T-cell (primary cell): ENCODE measurements around the gene PTPRC. TPM values are rescaled to one million over a fixed set of nuclear protein-coding genes. Genes with fewer than 3 reads are reported as not detected.
A peak's percentile ranks its signal among the peaks of the same experiment; 100 is the strongest.

Source experiments
- ATAC-seq, 4 experiments: fragments of 200-7000 bp in 3 of 4; fragments of 150-1000 bp in 1 of 4; cut with Tn5 transposase; replicated peaks in 1 of 4; 1 replicate in 3 of 4; 2 replicates in 1 of 4; pipeline ENCODE4 v1.10.0; 2021; ENCODE audit warnings: moderate library complexity in 3 of 4, mild to moderate bottlenecking in 2 of 4, moderate number of reproducible peaks in 1 of 4
- CTCF ChIA-PET, 2 donors: fragments of 300-600 bp; sonication (Branson Sonifier 250); formaldehyde crosslinking; loops; one replicate each; lab custom pipeline; 2022; ENCODE audit warnings: antibody characterized with exemption in 2 of 2; lab: Charles Lee
- POLR2A ChIA-PET, 2 donors: fragments of 300-600 bp; sonication (Branson Sonifier 250); formaldehyde crosslinking; loops; one replicate each; lab custom pipeline; 2022; ENCODE audit warnings: antibody characterized with exemption in 2 of 2; lab: Charles Lee
- DNase-seq, 35 experiments: peaks; one replicate each; pipeline versions ENCODE4 v3.0.0 to v3.0.0-alpha.2; 2013 to 2023
- H3K27ac ChIP-seq: one replicate; pipeline ENCODE4 v1.5.1; 2013; ENCODE audit warnings: low read length
- H3K27me3 ChIP-seq, 2 experiments: replicated peaks in 1 of 2; 1 replicate in 1 of 2; 2 replicates in 1 of 2; pipeline versions ENCODE4 v1.6.1 to v1.7.0; 2013; ENCODE audit warnings: low read length in 1 of 2, mixed read lengths in 1 of 2; ENCODE audit not compliant: control insufficient read depth in 2 of 2, insufficient read depth in 2 of 2; ENCODE audit errors: extremely low read depth in 1 of 2
- H3K36me3 ChIP-seq, 2 donors: 1 replicate in 1 of 2; 2 replicates in 1 of 2; pipeline versions ENCODE4 v1.6.1 to v1.7.0; 2013; ENCODE audit warnings: low read length in 1 of 2; ENCODE audit not compliant: control insufficient read depth in 2 of 2, insufficient read depth in 1 of 2; ENCODE audit errors: extremely low read depth in 1 of 2
- H3K4me1 ChIP-seq, 2 experiments: 1 replicate in 1 of 2; 2 replicates in 1 of 2; pipeline versions ENCODE4 v1.6.1 to v1.7.0; 2013; ENCODE audit warnings: low read length in 2 of 2, mixed read lengths in 1 of 2; ENCODE audit not compliant: insufficient read depth in 2 of 2, control insufficient read depth in 1 of 2; ENCODE audit errors: extremely low read depth in 1 of 2
- H3K4me3 ChIP-seq, 2 donors: 1 replicate in 1 of 2; 2 replicates in 1 of 2; pipeline versions ENCODE4 v1.5.1 to v1.7.0; 2013; ENCODE audit warnings: mild to moderate bottlenecking in 2 of 2, low read length in 1 of 2, moderate library complexity in 1 of 2; ENCODE audit not compliant: control insufficient read depth in 1 of 2; ENCODE audit errors: extremely low read depth in 1 of 2
- H3K9me3 ChIP-seq: 2 replicates; pipeline ENCODE4 v1.7.0; 2013
- H3K27ac Mint-ChIP-seq, 2 donors: one replicate each; pipeline ENCODE4 v1.8.0; 2020 to 2021; ENCODE audit warnings: mild to moderate bottlenecking in 2 of 2, mixed read lengths in 2 of 2
- H3K27me3 Mint-ChIP-seq, 2 donors: one replicate each; pipeline ENCODE4 v1.8.0; 2021 to 2022; ENCODE audit warnings: mixed read lengths in 2 of 2
- H3K36me3 Mint-ChIP-seq: one replicate; pipeline ENCODE4 v1.8.0; 2021; ENCODE audit warnings: mixed read lengths
- H3K4me1 Mint-ChIP-seq, 3 donors: one replicate each; pipeline ENCODE4 v1.8.0; 2020 to 2022; ENCODE audit warnings: mixed read lengths in 3 of 3, mild to moderate bottlenecking in 1 of 3
- H3K4me3 Mint-ChIP-seq, 3 donors: one replicate each; pipeline ENCODE4 v1.8.0; 2020 to 2022; ENCODE audit warnings: mild to moderate bottlenecking in 3 of 3, mixed read lengths in 3 of 3, moderate library complexity in 3 of 3
- H3K9me3 Mint-ChIP-seq, 3 donors: one replicate each; pipeline ENCODE4 v1.8.0; 2020 to 2022; ENCODE audit warnings: mixed read lengths in 3 of 3
- WGBS: methylation state at CpG from one replicate; pipeline ENCODE4 v1.1.5; 2013; ENCODE audit warnings: missing lambda C conversion rate; ENCODE audit not compliant: insufficient coverage; 5-methylcytosine and 5-hydroxymethylcytosine counted together
- total RNA-seq, 35 experiments: library from RNA in 6 of 35; stranded (reverse) in 6 of 35; fragments of 120-200 nt in 1 of 35; gene quantifications; one replicate each; pipeline versions ENCODE4 v1.2.1 to v1.2.4 and lab custom pipeline; 2013 to 2026

PTPRC gene
- total RNA-seq, 5 donors from 2014 or later (not counting 1 experiment from before 2014, with no cell fraction given), result 674 to 984 (median 781) TPM

- Histone ChIP-seq H3K4me1 (peaks cover 0 to 2% of the 10 kb centered on the region in 2 experiments), H3K27ac (no peak overlapping the region), H3K4me3 (no peak overlapping the region), H3K9me3 (no peaks in the 10 kb centered on the region), H3K36me3 (peaks cover 11 to 90% of the 10 kb centered on the region in 2 donors), H3K27me3 (no peaks in the 10 kb centered on the region)
- no peaks in the 10 kb centered on the region for H3K27me3 Mint-ChIP-seq
- no CpG with 5 or more reads among the region's 3 CpGs for WGBS
- peaks cover 16 to 26% (median 21%) of the 10 kb centered on the region in 3 donors for H3K4me1 Mint-ChIP-seq
- peaks cover 51% of the 10 kb centered on the region for H3K36me3 Mint-ChIP-seq
- ATAC-seq, result no peak
- no peak for DNase-seq
- peak overlapping the region; percentile 24 to 40 for H3K27ac Mint-ChIP-seq
- no peak overlapping the region for H3K4me3 Mint-ChIP-seq
- ChIA-PET CTCF (interaction anchor here in 1 of 2 donors (1.2 kb wide), 1 partner anchor 361 kb away, joined by 4 read pairs; no protein-coding TSS in a partner anchor), POLR2A (interaction anchor here in 1 of 2 donors (0.9 kb wide), 1 partner anchor 47 kb away, joined by 4 read pairs; no protein-coding TSS in a partner anchor)
- H3K9me3 Mint-ChIP-seq, result no peaks in the 10 kb centered on the region
These were observed 112.9 kb downstream of the PTPRC start for GRCh38 chr1:198751741-198752140.

DNA sequence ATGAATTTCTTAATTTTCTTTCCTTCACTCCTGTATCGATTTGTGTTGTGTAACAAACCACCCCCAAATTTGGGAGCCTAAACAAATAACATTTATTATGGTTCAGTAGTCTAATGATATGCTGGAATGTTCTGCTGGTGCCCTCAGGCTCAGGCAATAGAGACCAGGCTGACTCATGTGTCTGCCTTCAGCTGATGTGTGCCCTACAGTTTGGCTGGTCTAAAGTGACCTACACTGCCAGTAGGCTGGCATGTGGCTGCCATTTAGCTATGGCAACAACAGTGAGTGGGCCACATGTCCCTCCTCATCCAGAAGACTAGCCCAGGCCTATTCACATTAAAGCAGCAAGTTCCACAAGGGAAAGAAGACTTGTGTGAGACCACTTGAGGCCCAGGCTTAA is 115.8 kb downstream of the PTPRC start:
- ATAC-seq (peak in 2 of 4 experiments; percentile 9 to 29), DNase-seq (no peak)
- Histone ChIP-seq H3K4me1 (no peaks in the 10 kb centered on the region), H3K27me3 (no peaks in the 10 kb centered on the region), H3K36me3 (peaks cover 11 to 64% of the 10 kb centered on the region in 2 donors), H3K4me3 (no peak overlapping the region), H3K9me3 (no peaks in the 10 kb centered on the region), H3K27ac (no peak overlapping the region)
- Mint-ChIP-seq H3K27ac (peak overlapping the region; percentile 68 to 73), H3K4me3 (no peak overlapping the region), H3K4me1 (peaks cover 17 to 19% (median 19%) of the 10 kb centered on the region in 3 donors), H3K27me3 (no peaks in the 10 kb centered on the region), H3K36me3 (peaks cover 41% of the 10 kb centered on the region), H3K9me3 (no peaks in the 10 kb centered on the region)
- POLR2A ChIA-PET, result interaction anchor here in 1 of 2 donors (0.7 to 1.0 kb wide), 2 partner anchors 31 to 215 kb away, joined by 5 to 26 read pairs; no protein-coding TSS in a partner anchor
- no CpG with 5 or more reads among the region's 1 CpG for WGBS
- CTCF ChIA-PET, result no interaction called here

- Mint-ChIP-seq H3K4me1 (peaks cover 22 to 26% (median 25%) of the 10 kb centered on the region in 3 donors), H3K27ac (peak overlapping the region in 1 of 2 donors; percentile 61), H3K36me3 (peaks cover 37% of the 10 kb centered on the region), H3K27me3 (no peaks in the 10 kb centered on the region), H3K9me3 (no peaks in the 10 kb centered on the region), H3K4me3 (no peak overlapping the region)
- ATAC-seq (peak in 1 of 4 experiments; percentile 14), DNase-seq (no peak)
- Histone ChIP-seq H3K9me3 (no peaks in the 10 kb centered on the region), H3K36me3 (peaks cover 11 to 55% of the 10 kb centered on the region in 2 donors), H3K27ac (no peak overlapping the region), H3K4me1 (no peaks in the 10 kb centered on the region), H3K4me3 (no peak overlapping the region), H3K27me3 (no peaks in the 10 kb centered on the region)
- CTCF ChIA-PET, result interaction anchor here (0.9 to 1.8 kb wide), 3 partner anchors 10 to 488 kb away, joined by 3 to 4 read pairs (median 4); no protein-coding TSS in a partner anchor
- POLR2A ChIA-PET, result interaction anchor here in 1 of 2 donors (0.6 kb wide), 2 partner anchors 186 to 1376 kb away, joined by 3 to 5 read pairs; no protein-coding TSS in a partner anchor
- 80% methylated on average over 1 of the region's 2 CpGs for WGBS
These were observed 116.9 kb downstream of the PTPRC start for GRCh38 chr1:198755715-198756114.

DNA sequence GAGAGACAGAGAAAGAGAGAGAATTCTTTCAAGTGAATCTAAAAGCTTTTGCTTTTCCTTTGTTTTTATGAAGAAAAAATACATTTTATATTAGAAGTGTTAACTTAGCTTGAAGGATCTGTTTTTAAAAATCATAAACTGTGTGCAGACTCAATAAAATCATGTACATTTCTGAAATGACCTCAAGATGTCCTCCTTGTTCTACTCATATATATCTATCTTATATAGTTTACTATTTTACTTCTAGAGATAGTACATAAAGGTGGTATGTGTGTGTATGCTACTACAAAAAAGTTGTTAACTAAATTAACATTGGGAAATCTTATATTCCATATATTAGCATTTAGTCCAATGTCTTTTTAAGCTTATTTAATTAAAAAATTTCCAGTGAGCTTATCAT is 117.6 kb downstream of the PTPRC start:
- no peak overlapping the region for H3K4me3 ChIP-seq
- H3K4me1 ChIP-seq, result no peaks in the 10 kb centered on the region
- no peak overlapping the region for H3K27ac ChIP-seq
- Mint-ChIP-seq H3K27ac (peak overlapping the region in 1 of 2 donors; percentile 16), H3K9me3 (peaks cover 0 to 4% (median 0%) of the 10 kb centered on the region in 3 donors), H3K4me3 (no peak overlapping the region), H3K36me3 (peaks cover 30% of the 10 kb centered on the region), H3K4me1 (peaks cover 24 to 29% (median 28%) of the 10 kb centered on the region in 3 donors), H3K27me3 (no peaks in the 10 kb centered on the region)
- no peaks in the 10 kb centered on the region for H3K9me3 ChIP-seq
- POLR2A ChIA-PET, result interaction anchor here (0.6 to 0.8 kb wide), 2 partner anchors 14 to 34 kb away, joined by 3 to 5 read pairs; no protein-coding TSS in a partner anchor
- peak in 1 of 4 experiments; percentile 31 for ATAC-seq
- CTCF ChIA-PET, result interaction anchor here (0.6 to 1.8 kb wide), 5 partner anchors 10 to 1552 kb away, joined by 3 to 8 read pairs (median 4); no protein-coding TSS in a partner anchor
- DNase-seq, result peak in 1 of 35 experiments; percentile 30
- H3K27me3 ChIP-seq, result no peaks in the 10 kb centered on the region
- H3K36me3 ChIP-seq, result peaks cover 11 to 47% of the 10 kb centered on the region in 2 donors

GRCh38 chr1:198761859-198762616 is 123.2 kb downstream of the PTPRC start:
- peak overlapping the region in 1 of 3 donors; percentile 5 for H3K4me3 Mint-ChIP-seq
- POLR2A ChIA-PET, result interaction anchor here in 1 of 2 donors (0.6 kb wide), 1 partner anchor 151 kb away, joined by 3 read pairs; no protein-coding TSS in a partner anchor
- H3K9me3 Mint-ChIP-seq, result peaks cover 0 to 4% (median 0%) of the 10 kb centered on the region in 3 donors
- ATAC-seq (peak in 3 of 4 experiments; percentile 10 to 38 (median 18)), DNase-seq (no peak)
- no peaks in the 10 kb centered on the region for H3K36me3 Mint-ChIP-seq
- no CpG with 5 or more reads among the region's 4 CpGs for WGBS
- no peak overlapping the region for H3K27ac ChIP-seq
- H3K27me3 ChIP-seq, result no peaks in the 10 kb centered on the region
- H3K36me3 ChIP-seq, result no peaks in the 10 kb centered on the region
- H3K9me3 ChIP-seq, result no peaks in the 10 kb centered on the region
- no peak overlapping the region for H3K4me3 ChIP-seq
- CTCF ChIA-PET, result interaction anchor here in 1 of 2 donors (0.6 kb wide), 1 partner anchor 1748 kb away, joined by 5 read pairs; no protein-coding TSS in a partner anchor
- no peaks in the 10 kb centered on the region for H3K27me3 Mint-ChIP-seq
- H3K27ac Mint-ChIP-seq, result peak overlapping the region; percentile 29 to 62
- H3K4me1 Mint-ChIP-seq, result peaks cover 39 to 49% (median 47%) of the 10 kb centered on the region in 3 donors
- peaks cover 0 to 2% of the 10 kb centered on the region in 2 experiments for H3K4me1 ChIP-seq

DNA sequence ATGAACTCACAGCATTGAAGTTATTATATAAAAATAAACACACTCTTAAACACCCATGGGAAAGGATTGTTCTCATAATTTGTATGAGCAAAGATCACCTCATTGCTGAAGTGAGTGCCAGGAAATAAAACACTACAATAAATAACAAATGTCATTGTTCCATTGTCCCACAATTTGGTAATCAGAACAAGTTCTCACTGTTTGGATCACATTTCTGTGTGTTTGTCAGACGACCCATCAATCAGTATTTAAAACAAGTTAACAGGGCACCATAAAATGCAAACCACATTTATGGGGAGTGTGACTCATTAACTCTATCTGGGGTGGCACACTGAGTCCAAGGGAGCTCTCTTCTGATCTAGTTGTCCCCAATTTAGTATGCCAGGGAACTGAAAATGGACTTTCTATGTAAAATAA is 124.5 kb downstream of the PTPRC start:
- H3K9me3 ChIP-seq, result no peaks in the 10 kb centered on the region
- no CpG with 5 or more reads among the region's 1 CpG for WGBS
- H3K4me1 Mint-ChIP-seq, result peaks cover 39 to 49% (median 47%) of the 10 kb centered on the region in 3 donors
- H3K36me3 ChIP-seq, result no peaks in the 10 kb centered on the region
- CTCF ChIA-PET, result interaction anchor here in 1 of 2 donors (0.6 kb wide), 1 partner anchor 1391 kb away, joined by 3 read pairs; no protein-coding TSS in a partner anchor
- H3K27ac ChIP-seq, result no peak overlapping the region
- DNase-seq (no peak), ATAC-seq (peak in 1 of 4 experiments; percentile 5)
- H3K4me3 Mint-ChIP-seq, result no peak overlapping the region
- no peak overlapping the region for H3K27ac Mint-ChIP-seq
- H3K9me3 Mint-ChIP-seq, result peaks cover 0 to 4% (median 0%) of the 10 kb centered on the region in 3 donors
- no peaks in the 10 kb centered on the region for H3K27me3 ChIP-seq
- H3K4me3 ChIP-seq, result no peak overlapping the region
- H3K36me3 Mint-ChIP-seq, result no peaks in the 10 kb centered on the region
- peaks cover 0 to 2% of the 10 kb centered on the region in 2 experiments for H3K4me1 ChIP-seq
- POLR2A ChIA-PET, result no interaction called here
- no peaks in the 10 kb centered on the region for H3K27me3 Mint-ChIP-seq
